NCI-H187 treated with DMSO at 0.1 percent for 48 hours (cell line): ENCODE results near the gene IGF2BP1.
"Not testable (repeated sequence)": the region's sequence is repeated elsewhere in the genome, so short reads cannot be mapped to it uniquely, and the experiment has no call there.

Experiments used
- DNase-seq: peaks from one replicate; lab custom pipeline; 2025; lab: John Stamatoyannopoulos, UW

The IGF2BP1 gene

GRCh38 chr17:49054342-49055092 is 57.3 kb downstream of the IGF2BP1 start:
- no peak for DNase-seq

- no peak for DNase-seq
These were observed 58.2 kb downstream of the IGF2BP1 start for GRCh38 chr17:49055181-49055927.

- no peak for DNase-seq
These were observed 64.3 kb downstream of the IGF2BP1 start for GRCh38 chr17:49061524-49061943.

- no peak for DNase-seq
These were observed 66.5 kb downstream of the IGF2BP1 start for GRCh38 chr17:49063652-49064051.

- no peak for DNase-seq
These were observed 70.0 kb downstream of the IGF2BP1 start for GRCh38 chr17:49067163-49067562.

GRCh38 chr17:49069585-49070273 is 72.5 kb downstream of the IGF2BP1 start:
- DNase-seq, result no peak

GRCh38 chr17:49071106-49071505 is 73.9 kb downstream of the IGF2BP1 start:
- no peak for DNase-seq

GRCh38 chr17:49074851-49075540 is 77.8 kb downstream of the IGF2BP1 start:
- DNase-seq, result no peak

- no peak for DNase-seq
These were observed 79.6 kb downstream of the IGF2BP1 start for GRCh38 chr17:49076573-49077384.

- DNase-seq, result no peak
These were observed 81.1 kb downstream of the IGF2BP1 start for GRCh38 chr17:49078248-49078647.

- no peak for DNase-seq
These were observed 82.9 kb downstream of the IGF2BP1 start for GRCh38 chr17:49079840-49080663.

- no peak for DNase-seq
These were observed 85.0 kb downstream of the IGF2BP1 start for GRCh38 chr17:49082231-49082630.

- not testable (repeated sequence) for DNase-seq
These were observed 87.9 kb downstream of the IGF2BP1 start for GRCh38 chr17:49085046-49085445.

GRCh38 chr17:49085565-49086315 is 88.6 kb downstream of the IGF2BP1 start:
- no peak for DNase-seq

GRCh38 chr17:49086316-49086605 is 89.1 kb downstream of the IGF2BP1 start:
- no peak for DNase-seq

- no peak for DNase-seq
These were observed 89.5 kb downstream of the IGF2BP1 start for GRCh38 chr17:49086649-49087048.

GRCh38 chr17:49089094-49089493 is 91.9 kb downstream of the IGF2BP1 start:
- no peak for DNase-seq

GRCh38 chr17:49090878-49091594 is 93.9 kb downstream of the IGF2BP1 start:
- DNase-seq, result no peak

- no peak for DNase-seq
These were observed 95.9 kb downstream of the IGF2BP1 start for GRCh38 chr17:49093131-49093530.
